Heart left ventricle (tissue), 16 donors: ENCODE results near the gene BHLHE40. TPM values are rescaled to one million over a fixed set of nuclear protein-coding genes. Genes with fewer than 3 reads are reported as not detected.
A peak's percentile ranks its signal among the peaks of the same experiment; 100 is the strongest.

ENCODE experiments used
- ATAC-seq, 4 donors: fragments of 200-7000 bp; cut with Tn5 transposase; one replicate each; pipeline ENCODE4 v1.9.1; 2020 to 2022; ENCODE audit warnings: moderate library complexity in 4 of 4, mild to moderate bottlenecking in 3 of 4, moderate number of reproducible peaks in 1 of 4
- DNase-seq, 5 donors: peaks; one replicate each; pipeline ENCODE4 v3.0.0-alpha.2; 2020
- H3K27ac ChIP-seq, 12 donors: fragments of 200-600 bp; sonication (generic) in 4 of 12; one replicate each; pipeline versions ENCODE4 v1.5.0 to v1.8.0; 2016 to 2022; ENCODE audit warnings: mild to moderate bottlenecking in 2 of 12
- H3K27me3 ChIP-seq, 9 donors: fragments of 200-600 bp; sonication (generic) in 2 of 9; one replicate each; pipeline versions ENCODE4 v1.5.1 to v1.8.0; 2016 to 2022; ENCODE audit warnings: mild to moderate bottlenecking in 3 of 9
- H3K36me3 ChIP-seq, 9 donors: fragments of 200-600 bp; sonication (generic) in 2 of 9; one replicate each; pipeline versions ENCODE4 v1.5.0 to v1.8.0; 2018 to 2022; ENCODE audit warnings: mild to moderate bottlenecking in 2 of 9
- H3K4me1 ChIP-seq, 12 donors: fragments of 200-600 bp; sonication (generic) in 4 of 12; one replicate each; pipeline versions ENCODE4 v1.5.0 to v1.8.0; 2016 to 2022; ENCODE audit warnings: mild to moderate bottlenecking in 3 of 12
- H3K4me3 ChIP-seq, 12 donors: fragments of 200-600 bp; sonication (generic) in 4 of 12; one replicate each; pipeline versions ENCODE4 v1.5.0 to v1.8.0; 2017 to 2022; ENCODE audit warnings: mild to moderate bottlenecking in 9 of 12, moderate library complexity in 4 of 12
- H3K9me3 ChIP-seq, 12 donors: fragments of 200-600 bp; sonication (generic) in 4 of 12; one replicate each; pipeline versions ENCODE4 v1.5.0 to v1.8.0; 2016 to 2022; ENCODE audit warnings: mild to moderate bottlenecking in 1 of 12
- POLR2A ChIP-seq, 2 donors: fragments of 450-650 bp; IDR thresholded peaks; one replicate each; pipeline ENCODE4 v1.6.1; 2017; ENCODE audit warnings: antibody characterized with exemption in 2 of 2, mild to moderate bottlenecking in 2 of 2, moderate library complexity in 2 of 2
- WGBS, 4 donors: extraction: QIAGEN DNeasy Blood & Tissue Kit in 2 of 4; methylation state at CpG; one replicate each; pipeline versions ENCODE4 v1.1.5 to v1.1.7; 2013 to 2018; 5-methylcytosine and 5-hydroxymethylcytosine counted together
- intact Hi-C, 10 donors: fragments of 100-400 bp; cut with DNase I; formaldehyde crosslinking; loops; one replicate each; pipeline versions ENCODE4 v1.11.1 to v1.14.2; 2022
- polyA plus RNA-seq, 2 donors: library from polyadenylated mRNA; stranded (reverse); fragments of 200-250 nt; gene quantifications; one replicate each; pipeline ENCODE4 v1.2.3, GENCODE V29; 2013
- total RNA-seq, 9 donors: library from RNA; depleted of rRNA in 2 of 9; stranded (reverse); fragments of >200 nt in 2 of 9; fragmentation: NEBNext Ultra II Directional in 3 of 9; extraction: Animal tissue kit (Norgen Biotek cat#: 25700) in 3 of 9; gene quantifications; one replicate each; pipeline versions ENCODE4 v1.1.0 to v1.2.4, GENCODE V29; 2016 to 2023
- TF ChIP-seq, protein P1 (sequence below), 12 donors: fragments of 200-600 bp; sonication (generic) in 4 of 12; IDR thresholded peaks; one replicate each; pipeline versions ENCODE4 v1.5.0 to v1.8.0; 2018 to 2022; ENCODE audit warnings: antibody characterized with exemption in 12 of 12, mild to moderate bottlenecking in 5 of 12
- donor health status: ischemic (EF 13 %, LVEDD 7.1; RV severe dilation, severe dysfunction).
- donor health status: healthy with polysubstance abuse.
- donor health status: DM: no; HTN: yes; CAD: no.
- donor health status: DM: no; HTN: no; CAD: no.
- donor health status: ischemic (EF 25% LVEDD 6.9; RV normal size, moderate dysfunction).
- donor health status: ischemic (EF 25% LVEDD 5.7; RV mildly dilated, moderate dysfunction).
- donor health status: healthy.
- donor health status: DM: yes; HTN: yes; CAD: no.
- donor health status: ischemic (EF 35%, LVEDD 5.7; RV mildly dilated, moderate dysfunction).
- donor health status: nonischemic (EF 11% LVEDD 7.7; RV severe dilation, severe dysfunction).
- donor health status: DM: yes; HTN: yes; CAD: no.
- donor health status: PGD.
- donor health status: ischemic (EF 29% LVEDD 5.4; RV normal size, mild dysfunction).
- donor health status: nonischemic (EF 23%, LVEDD 6.1; RV moderate dilation, normal function).

Gene BHLHE40
- total and polyA plus RNA-seq, 11 donors: 8.5 to 109 (median 33.8) TPM

- peaks cover 0 to 19% (median 3%) of the 10 kb centered on the region in 12 donors for H3K4me1 ChIP-seq
- H3K27me3 ChIP-seq: no peaks in the 10 kb centered on the region
- no peaks in the 10 kb centered on the region for H3K9me3 ChIP-seq
- intact Hi-C loops: loop anchor here in 1 of 10 donors (5.0 kb wide), 1 partner anchor 62 kb away; no protein-coding TSS in a partner anchor
- H3K36me3 ChIP-seq: no peaks in the 10 kb centered on the region
- DNase-seq: no peak
- ATAC-seq: no peak
- no peak for TF ChIP-seq POLR2A (IDR thresholded peaks at IDR 0.05)
- TF ChIP-seq, protein P1, sequence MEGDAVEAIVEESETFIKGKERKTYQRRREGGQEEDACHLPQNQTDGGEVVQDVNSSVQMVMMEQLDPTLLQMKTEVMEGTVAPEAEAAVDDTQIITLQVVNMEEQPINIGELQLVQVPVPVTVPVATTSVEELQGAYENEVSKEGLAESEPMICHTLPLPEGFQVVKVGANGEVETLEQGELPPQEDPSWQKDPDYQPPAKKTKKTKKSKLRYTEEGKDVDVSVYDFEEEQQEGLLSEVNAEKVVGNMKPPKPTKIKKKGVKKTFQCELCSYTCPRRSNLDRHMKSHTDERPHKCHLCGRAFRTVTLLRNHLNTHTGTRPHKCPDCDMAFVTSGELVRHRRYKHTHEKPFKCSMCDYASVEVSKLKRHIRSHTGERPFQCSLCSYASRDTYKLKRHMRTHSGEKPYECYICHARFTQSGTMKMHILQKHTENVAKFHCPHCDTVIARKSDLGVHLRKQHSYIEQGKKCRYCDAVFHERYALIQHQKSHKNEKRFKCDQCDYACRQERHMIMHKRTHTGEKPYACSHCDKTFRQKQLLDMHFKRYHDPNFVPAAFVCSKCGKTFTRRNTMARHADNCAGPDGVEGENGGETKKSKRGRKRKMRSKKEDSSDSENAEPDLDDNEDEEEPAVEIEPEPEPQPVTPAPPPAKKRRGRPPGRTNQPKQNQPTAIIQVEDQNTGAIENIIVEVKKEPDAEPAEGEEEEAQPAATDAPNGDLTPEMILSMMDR (IDR thresholded peaks at IDR 0.05): no peak
- H3K4me3 ChIP-seq: no peak overlapping the region
- WGBS, 4 donors: 85 to 96% (median 92%) methylated on average over 2 of the region's 2 CpGs
- H3K27ac ChIP-seq: no peak overlapping the region
These were observed 30.2 kb upstream of the BHLHE40 start for GRCh38 chr3:4949004-4949403.

DNA sequence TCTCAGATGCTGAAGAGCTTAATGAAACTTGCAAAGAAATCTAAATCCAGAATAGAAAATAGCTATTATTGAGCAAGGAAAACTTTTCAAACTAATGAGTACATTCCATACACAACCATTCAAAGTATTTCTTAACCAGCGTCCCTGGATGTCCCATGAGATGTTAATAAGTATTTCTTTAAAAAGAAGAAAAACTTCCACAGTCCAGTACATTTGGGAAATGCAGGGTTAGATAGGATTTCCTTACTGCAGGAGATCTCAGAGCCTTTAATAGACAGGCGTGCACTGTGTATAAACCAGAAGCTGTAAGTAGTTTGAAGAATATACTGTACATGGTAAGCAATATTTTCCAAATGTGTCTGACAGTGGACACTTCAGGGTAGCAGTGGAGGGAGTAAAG lies 29.6 kb upstream of the BHLHE40 start:
- intact Hi-C loops: loop anchor here in 3 of 10 donors (5.0 to 10.0 kb wide), 2 partner anchors 55 to 62 kb away; no protein-coding TSS in a partner anchor
- peak overlapping the region in 1 of 12 donors; percentile 25 for H3K27ac ChIP-seq
- TF ChIP-seq, protein P1 (IDR thresholded peaks at IDR 0.05): no peak
- no peak for TF ChIP-seq POLR2A (IDR thresholded peaks at IDR 0.05)

DNA sequence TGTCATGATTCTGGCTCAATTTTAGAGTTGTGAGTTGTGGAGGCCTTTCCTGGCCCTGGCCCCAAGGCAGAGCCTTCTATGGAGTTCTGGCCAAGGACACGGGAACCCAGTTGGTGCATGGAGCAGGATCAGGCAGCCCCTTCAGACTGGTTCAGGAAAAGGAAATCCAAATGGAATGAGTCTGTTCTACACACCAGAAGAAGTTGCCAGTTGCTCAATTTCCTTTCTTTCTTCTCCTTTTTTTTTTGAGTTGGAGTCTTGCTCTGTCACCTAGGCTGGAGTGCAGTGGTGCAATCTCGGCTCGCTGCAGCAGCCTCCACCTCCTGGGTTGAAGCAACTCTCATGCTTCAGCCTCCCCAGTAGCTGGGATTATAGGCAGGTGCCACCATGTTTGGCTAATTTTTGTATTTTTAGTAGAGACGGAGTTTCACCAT lies 28.9 kb upstream of the BHLHE40 start:
- 83 to 89% (median 85%) methylated on average over 4 of the region's 4 CpGs for WGBS, 4 donors
- Histone ChIP-seq H3K27me3 (no peaks in the 10 kb centered on the region), H3K36me3 (no peaks in the 10 kb centered on the region), H3K9me3 (no peaks in the 10 kb centered on the region), H3K4me1 (peaks cover 0 to 19% (median 3%) of the 10 kb centered on the region in 12 donors), H3K27ac (no peak overlapping the region), H3K4me3 (no peak overlapping the region)
- no peak for DNase-seq
- TF ChIP-seq, protein P1 (IDR thresholded peaks at IDR 0.05): no peak
- no peak for TF ChIP-seq POLR2A (IDR thresholded peaks at IDR 0.05)
- intact Hi-C loops: loop anchor here in 2 of 10 donors (10.0 kb wide), 1 partner anchor 56 kb away; no protein-coding TSS in a partner anchor
- peak in 3 of 4 donors; percentile 37 to 61 (median 48) for ATAC-seq

More for the DNA sequence above, 29.6 kb upstream of the BHLHE40 start:
- no peak for ATAC-seq
- Histone ChIP-seq H3K4me1 (peaks cover 0 to 19% (median 3%) of the 10 kb centered on the region in 12 donors), H3K27me3 (no peaks in the 10 kb centered on the region), H3K36me3 (no peaks in the 10 kb centered on the region), H3K4me3 (no peak overlapping the region), H3K9me3 (no peaks in the 10 kb centered on the region)
- DNase-seq: no peak
- WGBS, 4 donors: 65 to 79% (median 75%) methylated on average over 2 of the region's 2 CpGs

GRCh38 chr3:4950948-4951347 lies 28.3 kb upstream of the BHLHE40 start:
- intact Hi-C loops: loop anchor here in 2 of 10 donors (10.0 kb wide), 1 partner anchor 56 kb away; no protein-coding TSS in a partner anchor
- no peak overlapping the region for H3K4me3 ChIP-seq
- DNase-seq: no peak
- H3K4me1 ChIP-seq: peaks cover 0 to 19% (median 3%) of the 10 kb centered on the region in 12 donors
- TF ChIP-seq, protein P1 (IDR thresholded peaks at IDR 0.05): no peak
- no peak for TF ChIP-seq POLR2A (IDR thresholded peaks at IDR 0.05)
- WGBS, 4 donors: 90 to 94% (median 92%) methylated on average over 8 of the region's 8 CpGs
- no peak for ATAC-seq
- no peaks in the 10 kb centered on the region for H3K27me3 ChIP-seq
- no peaks in the 10 kb centered on the region for H3K9me3 ChIP-seq
- no peak overlapping the region for H3K27ac ChIP-seq
- no peaks in the 10 kb centered on the region for H3K36me3 ChIP-seq
